GM23338 (cell line): ENCODE measurements around the gene GRID1. TPM values are rescaled to one million over a fixed set of nuclear protein-coding genes. Genes with fewer than 3 reads are reported as not detected.

Source experiments
- ATAC-seq: fragments of 200-7000 bp; cut with Tn5 transposase; 3 replicates; pipeline ENCODE4 v1.9.1; 2020
- DNase-seq: peaks from one replicate; pipeline ENCODE4 v3.0.0-alpha.2; 2015; ENCODE audit warnings: low spot score
- H2AFZ ChIP-seq: fragments of 200-600 bp; sonication (generic); 2 replicates; pipeline ENCODE4 v1.8.0; 2016; ENCODE audit warnings: antibody characterized with exemption, mild to moderate bottlenecking, moderate library complexity
- H3F3A ChIP-seq: fragments of 200-600 bp; sonication (generic); replicated peaks from 2 replicates; pipeline ENCODE4 v1.8.0; 2017; ENCODE audit warnings: antibody characterized with exemption, mixed run types, low read depth
- H3K27ac ChIP-seq: fragments of 200-600 bp; sonication (generic); 2 replicates; pipeline ENCODE4 v1.6.1; 2016; ENCODE audit warnings: low read depth
- H3K27me3 ChIP-seq: fragments of 200-600 bp; sonication (generic); 2 replicates; pipeline ENCODE4 v1.8.0; 2016; ENCODE audit warnings: mild to moderate bottlenecking, mixed run types, moderate library complexity; ENCODE audit not compliant: insufficient read depth
- H3K36me3 ChIP-seq: fragments of 200-600 bp; sonication (generic); 2 replicates; pipeline ENCODE4 v1.8.0; 2016; ENCODE audit warnings: mild to moderate bottlenecking; ENCODE audit not compliant: insufficient read depth
- H3K4me1 ChIP-seq: fragments of 200-600 bp; sonication (generic); 2 replicates; pipeline ENCODE4 v1.8.0; 2016; ENCODE audit warnings: mild to moderate bottlenecking, moderate library complexity; ENCODE audit not compliant: insufficient read depth
- H3K4me2 ChIP-seq: fragments of 200-600 bp; sonication (generic); 2 replicates; pipeline ENCODE4 v1.7.1; 2017; ENCODE audit warnings: mixed run types
- H3K4me3 ChIP-seq: fragments of 200-600 bp; sonication (generic); 2 replicates; pipeline ENCODE4 v1.6.1; 2016; ENCODE audit warnings: mixed run types
- H3K79me2 ChIP-seq: fragments of 200-600 bp; sonication (generic); replicated peaks from 2 replicates; pipeline ENCODE4 v1.8.0; 2017; ENCODE audit warnings: mild to moderate bottlenecking; ENCODE audit not compliant: insufficient read depth
- H3K9me2 ChIP-seq: fragments of 200-600 bp; sonication (generic); 2 replicates; pipeline ENCODE4 v1.8.0; 2017; ENCODE audit not compliant: insufficient read depth
- H4K20me1 ChIP-seq: fragments of 200-600 bp; sonication (generic); replicated peaks from 2 replicates; pipeline ENCODE4 v1.8.0; 2017; ENCODE audit warnings: mild to moderate bottlenecking; ENCODE audit not compliant: insufficient read depth
- H3K27ac Mint-ChIP-seq: 2 replicates; pipeline ENCODE4 v1.8.0; 2020; ENCODE audit warnings: inconsistent platforms, mild to moderate bottlenecking, moderate library complexity, mixed read lengths
- H3K27me3 Mint-ChIP-seq: 3 replicates; pipeline ENCODE4 v1.8.0; 2022; ENCODE audit warnings: low read depth, mild to moderate bottlenecking, moderate library complexity, mixed read lengths, inconsistent platforms; ENCODE audit not compliant: insufficient read depth, poor library complexity
- H3K36me3 Mint-ChIP-seq: 3 replicates; pipeline ENCODE4 v1.8.0; 2021; ENCODE audit warnings: low read depth, mild to moderate bottlenecking, inconsistent platforms, moderate library complexity, mixed read lengths
- H3K4me1 Mint-ChIP-seq: 3 replicates; pipeline ENCODE4 v1.8.0; 2020; ENCODE audit warnings: mild to moderate bottlenecking, inconsistent platforms, mixed read lengths
- H3K4me3 Mint-ChIP-seq: 3 replicates; pipeline ENCODE4 v1.8.0; 2021; ENCODE audit warnings: moderate library complexity, mild to moderate bottlenecking, inconsistent platforms, mixed read lengths
- H3K9me3 Mint-ChIP-seq: 3 replicates; pipeline ENCODE4 v1.8.0; 2020; ENCODE audit warnings: moderate library complexity, mild to moderate bottlenecking, inconsistent platforms, mixed read lengths
- CREB1 ChIP-seq: fragments of 250-450 bp; sonication (Bioruptor Pico); IDR thresholded peaks from 2 replicates; pipeline ENCODE4 v1.5.0; 2020; ENCODE audit warnings: low read depth, mild to moderate bottlenecking, moderate library complexity
- CTCF ChIP-seq, 2 experiments: fragments of 200-600 bp in 1 of 2; sonication (generic) in 1 of 2; conservative IDR thresholded peaks; 2 replicates each; pipeline versions ENCODE4 v1.5.1 to v1.6.1; 2016 to 2017; ENCODE audit warnings: antibody characterized with exemption in 2 of 2, low read depth in 2 of 2, mild to moderate bottlenecking in 2 of 2, moderate library complexity in 1 of 2
- ETS1 ChIP-seq: IDR thresholded peaks from 2 replicates; pipeline ENCODE4 v1.6.1; 2016; ENCODE audit warnings: antibody characterized with exemption
- EZH2 ChIP-seq: fragments of 200-600 bp; sonication (generic); IDR thresholded peaks from one replicate; pipeline ENCODE4 v1.8.0; 2017; ENCODE audit warnings: antibody characterized with exemption, mild to moderate bottlenecking, low read depth; ENCODE audit not compliant: unreplicated experiment
- EZH2phosphoT487 ChIP-seq: fragments of 200-600 bp; sonication (generic); IDR thresholded peaks from one replicate; pipeline ENCODE4 v1.8.1; 2018; ENCODE audit warnings: antibody characterized with exemption; ENCODE audit not compliant: unreplicated experiment
- JUNB ChIP-seq: IDR thresholded peaks from one replicate; pipeline ENCODE4 v1.6.1; 2016; ENCODE audit warnings: antibody characterized with exemption; ENCODE audit not compliant: unreplicated experiment
- NANOG ChIP-seq: IDR thresholded peaks from 2 replicates; pipeline ENCODE4 v1.6.1; 2016; ENCODE audit warnings: antibody characterized with exemption, borderline replicate concordance
- POLR2AphosphoS5 ChIP-seq: IDR thresholded peaks from 2 replicates; pipeline ENCODE4 v1.6.1; 2016; ENCODE audit warnings: antibody characterized with exemption, low read depth
- REST ChIP-seq: IDR thresholded peaks from one replicate; pipeline ENCODE4 v1.6.1; 2018; ENCODE audit warnings: antibody characterized with exemption; ENCODE audit not compliant: unreplicated experiment
- STAT1 ChIP-seq: IDR thresholded peaks from one replicate; pipeline ENCODE4 v1.6.1; 2016; ENCODE audit warnings: antibody characterized with exemption; ENCODE audit not compliant: unreplicated experiment
- ZNF114 ChIP-seq: fragments of 250-450 bp; sonication (Bioruptor Pico); IDR thresholded peaks from 2 replicates; pipeline ENCODE4 v1.5.0; 2020; ENCODE audit warnings: mild to moderate bottlenecking, moderate library complexity
- ZNF331 ChIP-seq: fragments of 250-450 bp; sonication (Bioruptor Pico); IDR thresholded peaks from 2 replicates; pipeline ENCODE4 v1.5.0; 2020; ENCODE audit warnings: low read depth, mild to moderate bottlenecking, moderate library complexity
- ZNF462 ChIP-seq: fragments of 250-450 bp; sonication (Bioruptor Pico); IDR thresholded peaks from 2 replicates; pipeline ENCODE4 v1.5.0; 2020; ENCODE audit warnings: mild to moderate bottlenecking, moderate library complexity
- polyA plus RNA-seq: library from polyadenylated mRNA; unstranded; fragments of >200 nt; fragmentation: Nextera tagmentation; extraction: Ambion mirVana; gene quantifications from 2 replicates; pipeline ENCODE4 v1.2.1, GENCODE V29; 2016
- total RNA-seq: library from RNA; depleted of rRNA; stranded (reverse); fragments of >200 nt; shearing (Covaris generic); gene quantifications from 2 replicates; pipeline ENCODE4 v1.2.3, GENCODE V29; 2014

The GRID1 gene
- total and polyA plus RNA-seq, 2 experiments from 2014 or later, result 0.14 to 0.15 TPM

- Histone ChIP-seq H2AFZ (no peak overlapping the region), H4K20me1 (no peaks in the 10 kb centered on the region), H3K4me2 (no peak overlapping the region), H3K4me1 (no peaks in the 10 kb centered on the region), H3F3A (no peaks in the 10 kb centered on the region), H3K27me3 (no peaks in the 10 kb centered on the region), H3K27ac (no peak overlapping the region), H3K36me3 (no peaks in the 10 kb centered on the region; the same call in 1 of the 2 replicates), H3K79me2 (no peaks in the 10 kb centered on the region), H3K9me2 (no peaks in the 10 kb centered on the region), H3K4me3 (no peak overlapping the region)
- peaks cover 87% of the 10 kb centered on the region for H3K9me3 Mint-ChIP-seq
- DNase-seq, result no peak
- no peak overlapping the region for H3K27ac Mint-ChIP-seq
- H3K27me3 Mint-ChIP-seq, result peaks cover 2% of the 10 kb centered on the region
- TF ChIP-seq ZNF462 (CRISPR knock-in tag) (no peak), CREB1 (CRISPR knock-in tag) (no peak), STAT1 (no peak), NANOG (no peak), POLR2AphosphoS5 (no peak), ZNF114 (CRISPR knock-in tag) (no peak), EZH2 (no peak), EZH2phosphoT487 (no peak), ETS1 (no peak), REST (no peak), JUNB (no peak), ZNF331 (CRISPR knock-in tag) (no peak), CTCF (conservative IDR thresholded peaks at IDR 0.05; ENCODE audit: low read depth in 2 of 2) (no peak)
- no peak overlapping the region for H3K4me3 Mint-ChIP-seq
- peaks cover 3% of the 10 kb centered on the region; the same call in 1 of the 3 replicates for H3K4me1 Mint-ChIP-seq
- ATAC-seq, result no peak
- peaks cover 10% of the 10 kb centered on the region for H3K36me3 Mint-ChIP-seq
Measured at GRCh38 chr10:85764108-85764507, 602.5 kb downstream of the GRID1 start.
